ENCODE measurements around the gene N4BP2L2.

Gene N4BP2L2

GRCh38 chr13:32501064-32501463 lies 37.5 kb downstream of the N4BP2L2 start:
- H3F3A ChIP-seq (ENCODE audit: insufficient read depth) = no peaks in the 10 kb centered on the region
- H2AFZ ChIP-seq (ENCODE audit: low read depth, low read length, severe bottlenecking) = no peak overlapping the region
- H3K9ac ChIP-seq (ENCODE audit: low read length) = no peak overlapping the region
- H3K36me3 ChIP-seq (ENCODE audit: low read length) = no peaks in the 10 kb centered on the region
- H3K9me2 ChIP-seq (replicated peaks; ENCODE audit: insufficient read depth, low read length) = no peaks in the 10 kb centered on the region
- no peaks in the 10 kb centered on the region for H3K27me3 ChIP-seq (ENCODE audit: low read length)
- H3K79me2 ChIP-seq (ENCODE audit: insufficient read depth, low read length) = no peaks in the 10 kb centered on the region
- H3K27ac ChIP-seq (ENCODE audit: low read depth, low read length) = no peak overlapping the region
- H3K4me2 ChIP-seq (ENCODE audit: low read depth, low read length, poor library complexity, severe bottlenecking) = no peak overlapping the region
- H3K4me3 ChIP-seq (ENCODE audit: insufficient read depth, low read length, poor library complexity, severe bottlenecking) = no peak overlapping the region
- H3K9me3 ChIP-seq (ENCODE audit: insufficient read depth, low read length) = no peaks in the 10 kb centered on the region
- H4K20me1 ChIP-seq (ENCODE audit: low read depth, low read length) = no peaks in the 10 kb centered on the region
- no peak for TF ChIP-seq EZH2phosphoT487 (conservative IDR thresholded peaks at IDR 0.05; ENCODE audit: low read length)
- TF ChIP-seq CTCF (IDR thresholded peaks at IDR 0.05; ENCODE audit: insufficient read depth, low read length, poor library complexity, severe bottlenecking) = no peak

GRCh38 chr13:32499538-32500210 lies 38.9 kb downstream of the N4BP2L2 start:
- Histone ChIP-seq H4K20me1 (ENCODE audit: low read depth, low read length) (no peaks in the 10 kb centered on the region), H3K9ac (ENCODE audit: low read length) (no peak overlapping the region), H3K79me2 (ENCODE audit: insufficient read depth, low read length) (no peaks in the 10 kb centered on the region), H3K9me2 (replicated peaks; ENCODE audit: insufficient read depth, low read length) (no peaks in the 10 kb centered on the region), H2AFZ (ENCODE audit: low read depth, low read length, severe bottlenecking) (no peak overlapping the region), H3K36me3 (ENCODE audit: low read length) (no peaks in the 10 kb centered on the region), H3K9me3 (ENCODE audit: insufficient read depth, low read length) (no peaks in the 10 kb centered on the region), H3K4me2 (ENCODE audit: low read depth, low read length, poor library complexity, severe bottlenecking) (no peak overlapping the region), H3K4me3 (ENCODE audit: insufficient read depth, low read length, poor library complexity, severe bottlenecking) (no peak overlapping the region), H3F3A (ENCODE audit: insufficient read depth) (no peaks in the 10 kb centered on the region), H3K27me3 (ENCODE audit: low read length) (no peaks in the 10 kb centered on the region), H3K27ac (ENCODE audit: low read depth, low read length) (no peak overlapping the region)
- TF ChIP-seq EZH2phosphoT487 (conservative IDR thresholded peaks at IDR 0.05; ENCODE audit: low read length) = no peak
- no peak for TF ChIP-seq CTCF (IDR thresholded peaks at IDR 0.05; ENCODE audit: insufficient read depth, low read length, poor library complexity, severe bottlenecking)

- Histone ChIP-seq H3K4me3 (ENCODE audit: insufficient read depth, low read length, poor library complexity, severe bottlenecking) (no peak overlapping the region), H3K9ac (ENCODE audit: low read length) (no peak overlapping the region), H3K36me3 (ENCODE audit: low read length) (no peaks in the 10 kb centered on the region), H3K27me3 (ENCODE audit: low read length) (no peaks in the 10 kb centered on the region), H3K27ac (ENCODE audit: low read depth, low read length) (no peak overlapping the region), H4K20me1 (ENCODE audit: low read depth, low read length) (no peaks in the 10 kb centered on the region), H3K79me2 (ENCODE audit: insufficient read depth, low read length) (no peaks in the 10 kb centered on the region), H3F3A (ENCODE audit: insufficient read depth) (no peaks in the 10 kb centered on the region), H3K9me3 (ENCODE audit: insufficient read depth, low read length) (no peaks in the 10 kb centered on the region), H2AFZ (ENCODE audit: low read depth, low read length, severe bottlenecking) (no peak overlapping the region), H3K4me2 (ENCODE audit: low read depth, low read length, poor library complexity, severe bottlenecking) (no peak overlapping the region), H3K9me2 (replicated peaks; ENCODE audit: insufficient read depth, low read length) (no peaks in the 10 kb centered on the region)
- no peak for TF ChIP-seq EZH2phosphoT487 (conservative IDR thresholded peaks at IDR 0.05; ENCODE audit: low read length)
- no peak for TF ChIP-seq CTCF (IDR thresholded peaks at IDR 0.05; ENCODE audit: insufficient read depth, low read length, poor library complexity, severe bottlenecking)
These were observed 41.0 kb downstream of the N4BP2L2 start for GRCh38 chr13:32497589-32497988.

Measured in SU-DHL-6 (cell line).